Left ventricle myocardium inferior (tissue), 1 donor: ENCODE results near the gene MRPL17. TPM values are rescaled to one million over a fixed set of nuclear protein-coding genes. Genes with fewer than 3 reads are reported as not detected.
A peak's percentile ranks its signal among the peaks of the same experiment; 100 is the strongest.

Source experiments
- DNase-seq: peaks from one replicate; pipeline ENCODE4 v3.0.0-alpha.2; 2020
- H3K27ac ChIP-seq: fragments of 200-600 bp; replicated peaks from 2 replicates; pipeline ENCODE4 v1.8.0; 2021
- H3K27me3 ChIP-seq: fragments of 200-600 bp; 2 replicates; pipeline ENCODE4 v1.8.0; 2021; ENCODE audit warnings: low read depth
- H3K36me3 ChIP-seq: fragments of 200-600 bp; 2 replicates; pipeline ENCODE4 v1.8.0; 2021
- H3K4me1 ChIP-seq: fragments of 200-600 bp; 2 replicates; pipeline ENCODE4 v1.8.0; 2021
- H3K4me3 ChIP-seq: fragments of 200-600 bp; 2 replicates; pipeline ENCODE4 v1.8.0; 2021; ENCODE audit warnings: mild to moderate bottlenecking, moderate library complexity
- H3K9me3 ChIP-seq: fragments of 200-600 bp; replicated peaks from 2 replicates; pipeline ENCODE4 v1.8.0; 2021
- intact Hi-C: fragments of 100-400 bp; cut with micrococcal nuclease; formaldehyde crosslinking; loops from one replicate; pipeline ENCODE4 v1.11.0; 2022
- total RNA-seq: library from RNA; stranded (reverse); fragmentation: NEBNext Ultra II Directional; extraction: Animal tissue kit (Norgen Biotek cat#: 25700); gene quantifications from one replicate; pipeline ENCODE4 v1.2.1, GENCODE V29; 2021
- TF ChIP-seq, protein P1 (sequence below): fragments of 200-600 bp; IDR thresholded peaks from 2 replicates; pipeline ENCODE4 v1.8.0; 2021; ENCODE audit warnings: antibody characterized with exemption, mild to moderate bottlenecking, borderline replicate concordance
- donor health status: DM: no; HTN: yes; CAD: no; lungs with severe emphysema.

MRPL17 gene
- total RNA-seq, 1 donor from 2014 or later: 40.2 TPM

DNA sequence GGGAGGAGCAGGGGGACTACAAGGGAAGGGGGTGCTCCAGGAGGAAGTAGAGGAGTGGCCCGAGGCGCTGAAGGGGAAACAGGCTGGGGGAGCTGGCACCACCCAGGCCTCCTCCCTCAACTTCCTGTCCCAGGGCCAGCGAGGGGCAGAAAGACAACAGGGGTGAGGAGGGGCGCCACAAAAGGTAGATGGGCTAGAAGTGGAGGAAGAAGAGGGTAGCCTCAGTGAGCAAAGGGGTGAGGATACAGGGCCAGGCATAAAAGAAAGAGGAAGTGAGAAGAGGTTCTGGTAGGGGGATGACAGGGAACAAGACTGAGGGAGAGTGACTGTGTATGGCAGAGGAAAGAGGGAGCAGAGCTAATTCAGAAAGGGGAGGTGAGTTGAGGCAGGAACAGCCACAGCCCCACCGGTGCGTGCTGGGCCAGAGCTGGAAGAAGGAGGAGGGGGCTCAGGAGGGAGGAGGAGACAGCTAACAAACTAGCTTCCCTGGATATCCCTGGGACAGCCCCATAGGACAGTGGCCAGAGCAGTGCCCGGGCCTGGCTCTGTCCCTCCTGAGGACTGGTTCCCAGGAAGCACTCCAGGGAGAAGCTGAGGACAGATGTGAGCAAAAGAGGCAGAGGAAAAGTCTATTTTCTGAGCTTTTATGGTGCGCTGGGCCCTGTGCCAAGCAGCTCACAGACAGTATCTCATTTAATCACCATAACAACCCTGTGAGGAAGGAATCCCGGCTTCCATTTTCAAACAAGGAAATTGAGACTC lies 36.0 kb downstream of the MRPL17 start:
- Histone ChIP-seq H3K36me3 (no peaks in the 10 kb centered on the region), H3K4me1 (peaks cover 72% of the 10 kb centered on the region), H3K27ac (peak overlapping the region; percentile 89), H3K27me3 (no peaks in the 10 kb centered on the region), H3K4me3 (peak overlapping the region; percentile 29), H3K9me3 (no peaks in the 10 kb centered on the region)
- TF ChIP-seq, protein P1, sequence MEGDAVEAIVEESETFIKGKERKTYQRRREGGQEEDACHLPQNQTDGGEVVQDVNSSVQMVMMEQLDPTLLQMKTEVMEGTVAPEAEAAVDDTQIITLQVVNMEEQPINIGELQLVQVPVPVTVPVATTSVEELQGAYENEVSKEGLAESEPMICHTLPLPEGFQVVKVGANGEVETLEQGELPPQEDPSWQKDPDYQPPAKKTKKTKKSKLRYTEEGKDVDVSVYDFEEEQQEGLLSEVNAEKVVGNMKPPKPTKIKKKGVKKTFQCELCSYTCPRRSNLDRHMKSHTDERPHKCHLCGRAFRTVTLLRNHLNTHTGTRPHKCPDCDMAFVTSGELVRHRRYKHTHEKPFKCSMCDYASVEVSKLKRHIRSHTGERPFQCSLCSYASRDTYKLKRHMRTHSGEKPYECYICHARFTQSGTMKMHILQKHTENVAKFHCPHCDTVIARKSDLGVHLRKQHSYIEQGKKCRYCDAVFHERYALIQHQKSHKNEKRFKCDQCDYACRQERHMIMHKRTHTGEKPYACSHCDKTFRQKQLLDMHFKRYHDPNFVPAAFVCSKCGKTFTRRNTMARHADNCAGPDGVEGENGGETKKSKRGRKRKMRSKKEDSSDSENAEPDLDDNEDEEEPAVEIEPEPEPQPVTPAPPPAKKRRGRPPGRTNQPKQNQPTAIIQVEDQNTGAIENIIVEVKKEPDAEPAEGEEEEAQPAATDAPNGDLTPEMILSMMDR: no peak
- peak; percentile 64 for DNase-seq
- intact Hi-C loops: no loop called here

DNA sequence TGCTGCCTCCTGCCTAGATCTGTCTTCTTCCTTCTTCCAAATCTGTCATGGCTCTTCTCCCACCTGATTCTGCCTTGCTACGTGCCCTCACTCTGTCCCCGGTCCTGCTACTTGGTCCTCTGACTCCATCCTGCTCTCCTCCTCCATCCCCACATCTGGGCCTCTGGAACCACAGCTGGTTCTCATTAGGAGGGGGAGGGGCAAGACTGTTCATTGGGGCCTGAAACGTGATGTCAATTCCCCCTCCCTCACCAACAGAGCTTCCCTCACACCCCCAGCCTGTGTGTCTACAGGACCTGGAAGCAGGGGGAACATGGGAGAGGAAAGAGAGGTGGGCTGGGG lies 36.6 kb downstream of the MRPL17 start:
- DNase-seq: peak; percentile 54
- intact Hi-C loops: no loop called here
- TF ChIP-seq, protein P1: no peak

GRCh38 chr11:6646071-6646470 lies 37.1 kb downstream of the MRPL17 start:
- peak; percentile 85 for DNase-seq
- Histone ChIP-seq H3K36me3 (no peaks in the 10 kb centered on the region), H3K4me3 (peak overlapping the region; percentile 29), H3K27ac (peak overlapping the region; percentile 89), H3K4me1 (peaks cover 74% of the 10 kb centered on the region), H3K27me3 (no peaks in the 10 kb centered on the region), H3K9me3 (no peaks in the 10 kb centered on the region)
- intact Hi-C loops: no loop called here
- TF ChIP-seq, protein P1: no peak

More for the DNA sequence above, 36.6 kb downstream of the MRPL17 start:
- peaks cover 72% of the 10 kb centered on the region for H3K4me1 ChIP-seq
- peak overlapping the region; percentile 29 for H3K4me3 ChIP-seq
- H3K27me3 ChIP-seq: no peaks in the 10 kb centered on the region
- no peaks in the 10 kb centered on the region for H3K9me3 ChIP-seq
- no peaks in the 10 kb centered on the region for H3K36me3 ChIP-seq
- peak overlapping the region; percentile 89 for H3K27ac ChIP-seq

DNA sequence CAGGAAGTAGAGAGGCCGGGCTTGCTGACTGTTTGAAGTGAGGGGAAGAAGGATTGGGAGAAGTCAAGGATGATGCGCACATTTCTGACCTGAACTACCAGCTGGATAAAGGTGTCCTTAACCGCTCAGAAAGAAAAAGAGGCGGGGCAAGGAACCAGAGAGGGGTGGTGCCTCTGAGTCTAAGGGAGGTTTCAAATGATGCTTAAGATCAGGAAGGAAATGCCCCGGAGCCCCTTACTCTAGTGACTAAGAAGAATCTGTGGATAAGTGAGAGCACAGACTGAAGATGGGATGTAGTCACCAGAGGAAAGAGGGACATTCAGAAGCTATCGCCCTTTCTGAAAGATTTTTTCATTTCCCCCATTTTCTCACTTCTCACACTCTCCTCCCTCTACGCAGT lies 40.2 kb downstream of the MRPL17 start:
- Histone ChIP-seq H3K27ac (no peak overlapping the region), H3K4me3 (no peak overlapping the region), H3K27me3 (no peaks in the 10 kb centered on the region), H3K9me3 (no peaks in the 10 kb centered on the region), H3K4me1 (peaks cover 72% of the 10 kb centered on the region), H3K36me3 (peaks cover 2% of the 10 kb centered on the region)
- DNase-seq: no peak
- intact Hi-C loops: no loop called here
- TF ChIP-seq, protein P1: no peak

DNA sequence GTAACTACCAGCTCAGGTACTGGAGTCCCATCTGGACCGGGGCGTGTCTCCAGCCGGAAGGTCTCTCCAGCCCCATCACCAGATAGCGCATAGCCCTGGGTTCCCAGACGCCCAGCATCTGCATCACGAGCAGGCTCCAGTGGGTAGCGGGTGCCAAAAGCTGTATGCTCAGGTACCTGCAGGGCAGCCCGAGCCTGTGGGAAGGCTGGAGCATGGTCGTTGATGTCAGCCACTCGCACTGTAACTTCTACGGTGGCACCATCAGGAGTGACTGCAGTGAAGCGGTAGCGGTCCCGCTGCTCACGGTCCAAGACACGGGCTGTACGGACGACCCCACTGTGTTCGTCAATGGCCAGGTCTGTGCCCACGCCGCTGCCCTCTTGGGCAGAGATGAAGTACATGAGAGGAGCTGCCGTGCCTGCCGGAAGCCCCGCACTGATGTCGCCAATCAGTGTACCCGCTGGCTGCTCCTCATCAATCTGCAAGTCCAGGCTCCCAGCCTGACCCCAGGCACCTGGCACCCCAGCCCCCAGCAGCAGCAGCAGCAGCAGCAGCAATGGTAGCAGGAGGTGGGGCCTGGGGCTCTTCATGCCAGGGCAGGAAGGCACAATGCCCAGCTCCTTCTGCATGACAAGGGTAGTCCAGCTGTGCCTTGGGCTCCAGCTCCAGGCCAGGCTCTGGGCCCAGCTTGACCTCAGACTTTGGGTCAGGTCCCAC lies 42.0 kb downstream of the MRPL17 start:
- Histone ChIP-seq H3K4me1 (peaks cover 72% of the 10 kb centered on the region), H3K36me3 (peaks cover 2% of the 10 kb centered on the region), H3K4me3 (no peak overlapping the region), H3K27me3 (no peaks in the 10 kb centered on the region), H3K9me3 (no peaks in the 10 kb centered on the region), H3K27ac (no peak overlapping the region)
- intact Hi-C loops: no loop called here
- no peak for DNase-seq
- TF ChIP-seq, protein P1: no peak
